GM23248 (cell line): ENCODE results near the gene ADAD1. TPM values are rescaled to one million over a fixed set of nuclear protein-coding genes. Genes with fewer than 3 reads are reported as not detected.
A peak's percentile ranks its signal among the peaks of the same experiment; 100 is the strongest.
"Not testable (repeated sequence)": the region's sequence is repeated elsewhere in the genome, so short reads cannot be mapped to it uniquely, and the experiment has no call there.

ENCODE experiments used
- DNase-seq: peaks from one replicate; pipeline ENCODE4 v3.0.0-alpha.2; 2015
- H2AFZ ChIP-seq: fragments of 200-600 bp; sonication (generic); 2 replicates; pipeline ENCODE4 v1.6.1; 2016; ENCODE audit warnings: antibody characterized with exemption
- H3F3A ChIP-seq: fragments of 200-600 bp; sonication (generic); 2 replicates; pipeline ENCODE4 v1.6.1; 2016; ENCODE audit warnings: mild to moderate bottlenecking, antibody characterized with exemption, mixed run types; ENCODE audit not compliant: insufficient read depth
- H3K27ac ChIP-seq: fragments of 200-600 bp; sonication (generic); 2 replicates; pipeline ENCODE4 v1.5.1; 2016; ENCODE audit warnings: mild to moderate bottlenecking
- H3K27me3 ChIP-seq: fragments of 200-600 bp; sonication (generic); replicated peaks from 2 replicates; pipeline ENCODE4 v1.6.1; 2016; ENCODE audit warnings: mild to moderate bottlenecking; ENCODE audit not compliant: insufficient read depth
- H3K36me3 ChIP-seq: fragments of 200-600 bp; sonication (generic); 2 replicates; pipeline ENCODE4 v1.6.1; 2016; ENCODE audit warnings: low read depth, mild to moderate bottlenecking
- H3K4me1 ChIP-seq: fragments of 200-600 bp; sonication (generic); 2 replicates; pipeline ENCODE4 v1.6.1; 2016; ENCODE audit warnings: mild to moderate bottlenecking; ENCODE audit not compliant: insufficient read depth
- H3K4me2 ChIP-seq: fragments of 200-600 bp; sonication (generic); one replicate; pipeline ENCODE4 v1.6.1; 2016; ENCODE audit warnings: mild to moderate bottlenecking; ENCODE audit not compliant: unreplicated experiment
- H3K4me3 ChIP-seq: fragments of 200-600 bp; sonication (generic); 2 replicates; pipeline ENCODE4 v1.5.1; 2016; ENCODE audit warnings: mild to moderate bottlenecking
- H3K79me2 ChIP-seq: fragments of 200-600 bp; sonication (generic); 2 replicates; pipeline ENCODE4 v1.6.1; 2016; ENCODE audit warnings: mild to moderate bottlenecking; ENCODE audit not compliant: insufficient read depth
- H3K9ac ChIP-seq: fragments of 200-600 bp; sonication (generic); 2 replicates; pipeline ENCODE4 v1.6.1; 2016; ENCODE audit warnings: mild to moderate bottlenecking
- H3K9me2 ChIP-seq: fragments of 200-600 bp; sonication (generic); 2 replicates; pipeline ENCODE4 v1.6.1; 2016; ENCODE audit warnings: mixed run types, mild to moderate bottlenecking, moderate library complexity; ENCODE audit not compliant: insufficient read depth
- H3K9me3 ChIP-seq: fragments of 200-600 bp; sonication (generic); one replicate; pipeline ENCODE4 v1.6.1; 2017; ENCODE audit warnings: low read depth
- H4K20me1 ChIP-seq: fragments of 200-600 bp; sonication (generic); 2 replicates; pipeline ENCODE4 v1.6.0; 2016; ENCODE audit not compliant: insufficient read depth
- EZH2 ChIP-seq: fragments of 200-600 bp; sonication (generic); IDR thresholded peaks from 2 replicates; pipeline ENCODE4 v1.6.1; 2018; ENCODE audit warnings: antibody characterized with exemption, mild to moderate bottlenecking; ENCODE audit not compliant: insufficient read depth, poor library complexity, severe bottlenecking
- EZH2phosphoT487 ChIP-seq: fragments of 200-600 bp; sonication (generic); IDR thresholded peaks from 2 replicates; pipeline ENCODE4 v1.6.1; 2018; ENCODE audit warnings: antibody characterized with exemption, moderate library complexity, mild to moderate bottlenecking, low read depth; ENCODE audit not compliant: insufficient read depth
- WGBS, 2 experiments: methylation state at CpG; one replicate each; pipeline ENCODE4 v1.1.6; 2015 to 2017; ENCODE audit warnings: low lambda C conversion rate in 2 of 2, low coverage in 1 of 2; ENCODE audit errors: missing lambda C conversion rate in 2 of 2; 5-methylcytosine and 5-hydroxymethylcytosine counted together
- in situ Hi-C: fragments of 300-500 bp; cut with MboI; formaldehyde crosslinking; loops from 2 replicates; pipeline ENCODE4 v1.15.0; 2020
- polyA plus RNA-seq: library from polyadenylated mRNA; unstranded; fragments of >200 nt; fragmentation: Nextera tagmentation; extraction: Ambion mirVana; gene quantifications from 2 replicates; pipeline ENCODE4 v1.2.1, GENCODE V29; 2016
- total RNA-seq: library from RNA; depleted of rRNA; stranded (reverse); fragments of >200 nt; shearing (Covaris generic); gene quantifications from 2 replicates; pipeline ENCODE4 v1.2.3, GENCODE V29; 2014

The ADAD1 gene
- total and polyA plus RNA-seq, 2 experiments from 2014 or later: not detected

- peak; percentile 61 for DNase-seq
- Histone ChIP-seq H3K27me3 (no peaks in the 10 kb centered on the region), H3K79me2 (no peaks in the 10 kb centered on the region), H3K9me3 (no peaks in the 10 kb centered on the region), H3K36me3 (peaks cover 47% of the 10 kb centered on the region), H3K9me2 (no peaks in the 10 kb centered on the region), H3K27ac (no peak overlapping the region; the same call in 1 of the 2 replicates), H3K4me1 (peaks cover 22% of the 10 kb centered on the region), H3K9ac (no peak overlapping the region), H3K4me2 (peak overlapping the region; percentile 10), H3K4me3 (no peak overlapping the region), H2AFZ (no peak overlapping the region), H4K20me1 (no peaks in the 10 kb centered on the region), H3F3A (peaks cover 17% of the 10 kb centered on the region)
- in situ Hi-C loops: no loop called here
- WGBS, 2 experiments: 93 to 100% methylated on average over 1 of the region's 1 CpG
- TF ChIP-seq EZH2phosphoT487: no peak
- TF ChIP-seq EZH2: no peak
These were observed 32.8 kb upstream of the ADAD1 start for GRCh38 chr4:122346036-122346435.

- in situ Hi-C loops: no loop called here
- Histone ChIP-seq H4K20me1 (no peaks in the 10 kb centered on the region), H3K27me3 (no peaks in the 10 kb centered on the region), H3K27ac (no peak overlapping the region; the same call in 1 of the 2 replicates), H3K9me3 (no peaks in the 10 kb centered on the region), H3K9ac (no peak overlapping the region), H2AFZ (no peak overlapping the region), H3K4me1 (peaks cover 17% of the 10 kb centered on the region), H3K4me2 (peak overlapping the region; percentile 10), H3K36me3 (peaks cover 50% of the 10 kb centered on the region), H3K79me2 (no peaks in the 10 kb centered on the region), H3K9me2 (no peaks in the 10 kb centered on the region), H3K4me3 (no peak overlapping the region), H3F3A (peaks cover 12% of the 10 kb centered on the region)
- WGBS, 2 experiments: 76% methylated on average over 5 of the region's 5 CpGs
- DNase-seq: no peak
- TF ChIP-seq EZH2 (no peak), EZH2phosphoT487 (no peak)
These were observed 32.3 kb upstream of the ADAD1 start for GRCh38 chr4:122346503-122346902.

- no peaks in the 10 kb centered on the region for H3K9me3 ChIP-seq
- in situ Hi-C loops: no loop called here
These were observed 22.4 kb upstream of the ADAD1 start for GRCh38 chr4:122356317-122356808.

GRCh38 chr4:122360754-122361153 is 18.1 kb upstream of the ADAD1 start:
- no peaks in the 10 kb centered on the region for H3K79me2 ChIP-seq
- H3K9ac ChIP-seq: no peak overlapping the region
- no peaks in the 10 kb centered on the region for H4K20me1 ChIP-seq
- H3F3A ChIP-seq: no peaks in the 10 kb centered on the region
- H2AFZ ChIP-seq: no peak overlapping the region
- H3K27me3 ChIP-seq: no peaks in the 10 kb centered on the region
- 92 to 98% methylated on average over 3 of the region's 3 CpGs for WGBS, 2 experiments
- H3K4me2 ChIP-seq: no peak overlapping the region
- H3K9me2 ChIP-seq: 0 out of 2 replicates have a peak, but pooled peaks cover 3% of the 10 kb centered on the region
- H3K36me3 ChIP-seq: peaks cover 42% of the 10 kb centered on the region
- no peaks in the 10 kb centered on the region for H3K4me1 ChIP-seq
- no peak for DNase-seq
- H3K27ac ChIP-seq: no peak overlapping the region
- TF ChIP-seq EZH2 (no peak), EZH2phosphoT487 (no peak)
- no peak overlapping the region for H3K4me3 ChIP-seq
- H3K9me3 ChIP-seq: no peaks in the 10 kb centered on the region
- in situ Hi-C loops: no loop called here

More at GRCh38 chr4:122356317-122356808, 22.4 kb upstream of the ADAD1 start:
- Histone ChIP-seq H3K36me3 (peaks cover 39% of the 10 kb centered on the region), H3K27ac (no peak overlapping the region), H3K9me2 (0 out of 2 replicates have a peak, but pooled peaks cover 3% of the 10 kb centered on the region), H3K4me1 (no peaks in the 10 kb centered on the region), H2AFZ (no peak overlapping the region), H3K27me3 (no peaks in the 10 kb centered on the region), H4K20me1 (no peaks in the 10 kb centered on the region), H3K4me2 (no peak overlapping the region), H3K4me3 (no peak overlapping the region), H3K79me2 (no peaks in the 10 kb centered on the region), H3K9ac (no peak overlapping the region), H3F3A (no peaks in the 10 kb centered on the region)
- TF ChIP-seq EZH2phosphoT487: no peak
- TF ChIP-seq EZH2: no peak
- DNase-seq: no peak

GRCh38 chr4:122364700-122365404 is 14.0 kb upstream of the ADAD1 start:
- H3K79me2 ChIP-seq: no peaks in the 10 kb centered on the region
- no peak overlapping the region for H3K4me2 ChIP-seq
- no peak overlapping the region for H3K9ac ChIP-seq
- no peaks in the 10 kb centered on the region for H3K4me1 ChIP-seq
- no peak overlapping the region for H3K27ac ChIP-seq
- TF ChIP-seq EZH2 (no peak), EZH2phosphoT487 (no peak)
- no peaks in the 10 kb centered on the region for H3K27me3 ChIP-seq
- 98% methylated on average over 18 of the region's 18 CpGs for WGBS, 2 experiments
- H3K9me2 ChIP-seq: no peaks in the 10 kb centered on the region
- H3K4me3 ChIP-seq: no peak overlapping the region
- no peaks in the 10 kb centered on the region for H3F3A ChIP-seq
- in situ Hi-C loops: no loop called here
- H3K36me3 ChIP-seq: peaks cover 18% of the 10 kb centered on the region; the same call in 1 of the 2 replicates
- DNase-seq: no peak
- no peaks in the 10 kb centered on the region for H3K9me3 ChIP-seq
- H4K20me1 ChIP-seq: no peaks in the 10 kb centered on the region
- H2AFZ ChIP-seq: no peak overlapping the region

GRCh38 chr4:122368786-122369185 is 10.0 kb upstream of the ADAD1 start:
- H3K9me3 ChIP-seq, H3K9ac ChIP-seq, H2AFZ ChIP-seq, H3K4me2 ChIP-seq, H4K20me1 ChIP-seq, H3K9me2 ChIP-seq, H3K36me3 ChIP-seq, in situ Hi-C loops, H3K4me1 ChIP-seq, H3K4me3 ChIP-seq, H3K27me3 ChIP-seq, H3F3A ChIP-seq, DNase-seq, H3K79me2 ChIP-seq, H3K27ac ChIP-seq: not testable (repeated sequence)
- WGBS, 2 experiments: 57 to 62% methylated on average over 3 of the region's 3 CpGs
